ENCODE results near the gene ATCAY. TPM values are rescaled to one million over a fixed set of nuclear protein-coding genes. Genes with fewer than 3 reads are reported as not detected.

ATCAY gene
- total RNA-seq, 3 donors from 2014 or later, result 0.09 to 2.2 (median 0.22) TPM

GRCh38 chr19:3835055-3835435 is 45.4 kb upstream of the ATCAY start:
- Histone ChIP-seq H3K36me3 (ENCODE audit: low read depth) (no peaks in the 10 kb centered on the region), H3K9me3 (no peaks in the 10 kb centered on the region), H3K4me1 (ENCODE audit: low read depth) (no peaks in the 10 kb centered on the region), H3K4me3 (no peak overlapping the region)
- ATAC-seq (no peak), DNase-seq (no peak)
- TF ChIP-seq CTCF (IDR thresholded peaks at IDR 0.05), result no peak
- intact Hi-C loops (cut with DNase I, micrococcal nuclease), result no loop called here

- Histone ChIP-seq H3K4me1 (ENCODE audit: low read depth) (no peaks in the 10 kb centered on the region), H3K9me3 (no peaks in the 10 kb centered on the region), H3K36me3 (ENCODE audit: low read depth) (no peaks in the 10 kb centered on the region), H3K4me3 (no peak overlapping the region)
- intact Hi-C loops (cut with DNase I, micrococcal nuclease), result no loop called here
- DNase-seq (no peak), ATAC-seq (no peak)
- TF ChIP-seq CTCF (IDR thresholded peaks at IDR 0.05), result no peak
These were observed 43.6 kb upstream of the ATCAY start for GRCh38 chr19:3836887-3837286.

- H3K4me3 ChIP-seq, result no peak overlapping the region
- intact Hi-C loops (cut with DNase I, micrococcal nuclease), result no loop called here
- ATAC-seq, result no peak
- no peaks in the 10 kb centered on the region for H3K4me1 ChIP-seq (ENCODE audit: low read depth)
- no peaks in the 10 kb centered on the region for H3K9me3 ChIP-seq
- no peaks in the 10 kb centered on the region for H3K36me3 ChIP-seq (ENCODE audit: low read depth)
- no peak for DNase-seq
- TF ChIP-seq CTCF (IDR thresholded peaks at IDR 0.05), result no peak
These were observed 43.2 kb upstream of the ATCAY start for GRCh38 chr19:3837332-3837731.

GRCh38 chr19:3837922-3838321 is 42.6 kb upstream of the ATCAY start:
- no peaks in the 10 kb centered on the region for H3K4me1 ChIP-seq (ENCODE audit: low read depth)
- DNase-seq (no peak), ATAC-seq (no peak)
- H3K9me3 ChIP-seq, result no peaks in the 10 kb centered on the region
- TF ChIP-seq CTCF (IDR thresholded peaks at IDR 0.05), result no peak
- no peaks in the 10 kb centered on the region for H3K36me3 ChIP-seq (ENCODE audit: low read depth)
- intact Hi-C loops (cut with DNase I, micrococcal nuclease), result no loop called here
- no peak overlapping the region for H3K4me3 ChIP-seq

- no peak overlapping the region for H3K4me3 ChIP-seq
- no peak for TF ChIP-seq CTCF (IDR thresholded peaks at IDR 0.05)
- intact Hi-C loops (cut with DNase I, micrococcal nuclease), result no loop called here
- ATAC-seq (no peak), DNase-seq (no peak)
- H3K36me3 ChIP-seq (ENCODE audit: low read depth), result no peaks in the 10 kb centered on the region
- no peaks in the 10 kb centered on the region for H3K4me1 ChIP-seq (ENCODE audit: low read depth)
- H3K9me3 ChIP-seq, result no peaks in the 10 kb centered on the region
These were observed 41.8 kb upstream of the ATCAY start for GRCh38 chr19:3838661-3839060.

GRCh38 chr19:3839941-3840340 is 40.5 kb upstream of the ATCAY start:
- no peak overlapping the region for H3K4me3 ChIP-seq
- no peak for DNase-seq
- no peaks in the 10 kb centered on the region for H3K9me3 ChIP-seq
- ATAC-seq, result no peak
- no peak for TF ChIP-seq CTCF (IDR thresholded peaks at IDR 0.05)
- no peaks in the 10 kb centered on the region for H3K4me1 ChIP-seq (ENCODE audit: low read depth)
- no peaks in the 10 kb centered on the region for H3K36me3 ChIP-seq (ENCODE audit: low read depth)
- intact Hi-C loops (cut with DNase I, micrococcal nuclease), result no loop called here

All from mucosa of descending colon (tissue), 3 donors.